DMS 273 treated with DMSO at 0.1 percent for 48 hours (cell line): ENCODE data around the gene FRMD8.

Experiments used
- DNase-seq: peaks from one replicate; lab custom pipeline; 2025; lab: John Stamatoyannopoulos, UW

Gene FRMD8

GRCh38 chr11:65454696-65455456 lies 68.4 kb downstream of the FRMD8 start:
- no peak for DNase-seq

- no peak for DNase-seq
Observed at GRCh38 chr11:65456418-65456817, 70.0 kb downstream of the FRMD8 start.

- no peak for DNase-seq
Observed at GRCh38 chr11:65459552-65459951, 73.1 kb downstream of the FRMD8 start.
